H1 (cell line): Measurements from ENCODE around the gene GDPD3. TPM values are rescaled to one million over a fixed set of nuclear protein-coding genes. Genes with fewer than 3 reads are reported as not detected.

Experiments
- ATF2 ChIP-seq: IDR thresholded peaks from 2 replicates; pipeline ENCODE4 v1.6.1; 2012; ENCODE audit warnings: low read length, inconsistent platforms
- BACH1 ChIP-seq: IDR thresholded peaks from 2 replicates; pipeline ENCODE4 v1.6.1; 2012; ENCODE audit warnings: low read length, improper control_type of control experiment
- CEBPB ChIP-seq: IDR thresholded peaks from 2 replicates; pipeline ENCODE4 v1.6.1; 2012; ENCODE audit warnings: low read depth, low read length
- NRF1 ChIP-seq: IDR thresholded peaks from 2 replicates; pipeline ENCODE4 v1.6.1; 2011; ENCODE audit warnings: mild to moderate bottlenecking, low read depth, low read length, improper control_type of control experiment
- PHF8 ChIP-seq: fragments of 200-600 bp; sonication (generic); conservative IDR thresholded peaks from 2 replicates; pipeline ENCODE4 v1.7.1; 2012; ENCODE audit warnings: low read depth, mild to moderate bottlenecking, inconsistent platforms, low read length, moderate library complexity
- POLR2AphosphoS5 ChIP-seq: IDR thresholded peaks from 2 replicates; pipeline ENCODE4 v1.6.1; 2011; ENCODE audit warnings: low read depth, low read length
- USF2 ChIP-seq: IDR thresholded peaks from 2 replicates; pipeline ENCODE4 v1.6.1; 2011; ENCODE audit warnings: low read length, improper control_type of control experiment
- polyA plus RNA-seq, 7 experiments: library from polyadenylated mRNA; depleted of rRNA in 3 of 7; stranded (reverse) in 5 of 7; unstranded in 2 of 7; fragments of >200 nt in 5 of 7; fragments of 200-250 nt in 2 of 7; gene quantifications; 1 replicate in 5 of 7; 2 replicates in 1 of 7; 4 replicates in 1 of 7; pipeline versions ENCODE4 v1.2.1 to v1.2.3, GENCODE V29; 2011 to 2013; ENCODE audit warnings: missing spikeins in 2 of 7, mixed read lengths in 2 of 7
- total RNA-seq: library from RNA; stranded (reverse); fragmentation: NEBNext Ultra II Directional; extraction: Animal tissue kit (Norgen Biotek cat#: 25700); gene quantifications from 2 replicates; pipeline ENCODE4 v1.2.1, GENCODE V29; 2021
- TF ChIP-seq, protein P1 (sequence below), 3 experiments: IDR thresholded peaks; 1 replicate in 2 of 3; 2 replicates in 1 of 3; pipeline versions ENCODE4 v1.5.1 to v1.6.1; 2011; ENCODE audit warnings: low read length in 3 of 3, mild to moderate bottlenecking in 3 of 3, inconsistent platforms in 2 of 3, low read depth in 1 of 3, moderate library complexity in 1 of 3; ENCODE audit not compliant: insufficient read depth in 1 of 3; ENCODE audit errors: control extremely low read depth in 1 of 3

Gene GDPD3
- total and polyA plus RNA-seq, 2 of the 8 experiments (the other 6 are each of a cell fraction or from before 2014, with no cell fraction given) = 0.20 TPM; not detected in 1

DNA sequence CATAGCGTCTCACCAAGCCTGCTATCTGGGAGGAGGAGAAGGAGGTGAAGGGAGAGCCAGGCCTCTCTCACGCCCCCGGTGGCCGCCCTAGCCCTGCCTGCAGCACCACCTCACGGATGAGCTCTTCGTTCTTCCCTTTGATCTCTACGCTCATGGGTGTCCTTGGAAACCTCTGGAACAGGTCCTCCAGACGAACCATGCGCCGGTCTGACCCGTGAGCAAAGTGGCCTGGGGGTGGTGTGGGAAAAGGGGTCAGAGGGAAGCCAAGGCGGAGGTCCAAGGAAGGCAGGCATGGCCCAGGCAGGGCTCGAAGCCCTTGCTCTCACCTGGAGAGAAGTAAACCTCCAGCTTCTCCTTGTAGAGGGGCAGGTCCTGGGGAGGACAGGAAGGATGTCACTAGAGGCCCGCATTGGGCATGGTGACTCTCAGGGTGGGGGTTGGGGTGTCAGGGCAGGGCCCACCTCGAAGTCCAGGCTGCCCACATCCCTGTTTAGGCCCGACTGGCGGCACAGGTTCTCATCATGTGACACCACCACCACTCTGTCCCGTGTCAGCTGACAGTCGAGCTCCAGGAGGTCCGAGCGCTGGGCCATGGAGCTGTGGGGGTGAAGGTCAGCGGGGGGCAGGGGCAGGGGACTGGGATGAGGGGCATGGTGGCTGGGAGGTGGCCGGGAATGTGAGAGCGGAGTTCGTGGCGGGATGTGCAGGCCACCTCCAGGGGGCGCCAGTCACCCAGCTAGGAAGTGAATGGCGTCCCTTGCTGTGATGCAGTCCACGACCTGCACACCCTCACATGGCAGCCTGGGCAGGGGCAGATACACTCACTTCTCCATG lies 923 bp downstream of the GDPD3 start (continued):
- TF ChIP-seq USF2 (peak; percentile 28; the same call in 1 of the 2 replicates), BACH1 (no peak), CEBPB (no peak), PHF8 (no peak), POLR2AphosphoS5 (peak; percentile 80), NRF1 (no peak), ATF2 (no peak; the same call in 1 of the 2 replicates)
- TF ChIP-seq, protein P1, sequence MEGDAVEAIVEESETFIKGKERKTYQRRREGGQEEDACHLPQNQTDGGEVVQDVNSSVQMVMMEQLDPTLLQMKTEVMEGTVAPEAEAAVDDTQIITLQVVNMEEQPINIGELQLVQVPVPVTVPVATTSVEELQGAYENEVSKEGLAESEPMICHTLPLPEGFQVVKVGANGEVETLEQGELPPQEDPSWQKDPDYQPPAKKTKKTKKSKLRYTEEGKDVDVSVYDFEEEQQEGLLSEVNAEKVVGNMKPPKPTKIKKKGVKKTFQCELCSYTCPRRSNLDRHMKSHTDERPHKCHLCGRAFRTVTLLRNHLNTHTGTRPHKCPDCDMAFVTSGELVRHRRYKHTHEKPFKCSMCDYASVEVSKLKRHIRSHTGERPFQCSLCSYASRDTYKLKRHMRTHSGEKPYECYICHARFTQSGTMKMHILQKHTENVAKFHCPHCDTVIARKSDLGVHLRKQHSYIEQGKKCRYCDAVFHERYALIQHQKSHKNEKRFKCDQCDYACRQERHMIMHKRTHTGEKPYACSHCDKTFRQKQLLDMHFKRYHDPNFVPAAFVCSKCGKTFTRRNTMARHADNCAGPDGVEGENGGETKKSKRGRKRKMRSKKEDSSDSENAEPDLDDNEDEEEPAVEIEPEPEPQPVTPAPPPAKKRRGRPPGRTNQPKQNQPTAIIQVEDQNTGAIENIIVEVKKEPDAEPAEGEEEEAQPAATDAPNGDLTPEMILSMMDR (IDR thresholded peaks at IDR 0.05; ENCODE audit: control extremely low read depth in 1 of 3, insufficient read depth in 1 of 3, low read depth in 1 of 3, low read length in 3 of 3) = peak; percentile 82 to 98 (median 94)
